K562 (cell line): ENCODE measurements around the gene ALK. TPM values are rescaled to one million over a fixed set of nuclear protein-coding genes. Genes with fewer than 3 reads are reported as not detected.

Source experiments
- ATAC-seq: fragments of 200-7000 bp; cut with Tn5 transposase; 3 replicates; pipeline ENCODE4 v1.9.1; 2020; ENCODE audit warnings: moderate library complexity
- BruUV-seq: library from RNA; stranded (reverse); fragments of 400-500 nt; replicated peaks from 2 replicates; lab custom pipeline; 2021; lab: Mats Ljungman, UMichigan
- CTCF ChIA-PET: fragments of 300-600 bp; formaldehyde crosslinking; extraction: SDS; loops from one replicate; lab custom pipeline; 2021; ENCODE audit warnings: low intra/inter-chr PET ratio; lab: Yijun Ruan, JAX
- POLR2A ChIA-PET: fragments of 300-600, 350-650 bp; sonication (Branson Sonifier 250); formaldehyde crosslinking; extraction: SDS; loops from one replicate; lab custom pipeline; 2021; ENCODE audit warnings: antibody characterized with exemption, inconsistent platforms; lab: Yijun Ruan, JAX
- DNase-seq, 4 experiments: peaks; one replicate each; pipeline versions ENCODE4 v3.0.0 to v3.0.0-alpha.2; 2011 to 2018; ENCODE audit warnings: low spot score in 3 of 4, mixed read lengths in 3 of 4; ENCODE audit errors: extremely low read depth in 1 of 4
- FAIRE-seq: peaks from 2 replicates; lab custom pipeline; 2011; peaks lifted over from hg19 to GRCh38; lab: Jason Lieb, UNC
- H2AFZ ChIP-seq: 2 replicates; pipeline ENCODE4 v1.6.0; 2011; ENCODE audit warnings: low read depth, low read length, control low read depth, inconsistent platforms
- H3K27ac ChIP-seq: fragments of 200-600 bp; 3 replicates; pipeline ENCODE4 v1.8.0; 2011; ENCODE audit warnings: low read depth, mild to moderate bottlenecking, control low read depth, inconsistent platforms, low read length, moderate library complexity, mixed read lengths; ENCODE audit errors: extremely low read depth
- H3K27me3 ChIP-seq, 2 experiments: fragments of 300-600 bp in 1 of 2; 2 replicates in 1 of 2; 3 replicates in 1 of 2; pipeline versions ENCODE4 v1.6.0 to v1.8.0; 2011; ENCODE audit warnings: inconsistent platforms in 2 of 2, low read length in 2 of 2, mild to moderate bottlenecking in 1 of 2, mixed read lengths in 1 of 2, moderate library complexity in 1 of 2; ENCODE audit not compliant: control insufficient read depth in 2 of 2, insufficient read depth in 2 of 2
- H3K36me3 ChIP-seq: fragments of 300-600 bp; 3 replicates; pipeline ENCODE4 v1.8.0; 2011; ENCODE audit warnings: mild to moderate bottlenecking, low read length, inconsistent platforms; ENCODE audit not compliant: control insufficient read depth, insufficient read depth
- H3K4me1 ChIP-seq, 2 experiments: fragments of 200-600 bp in 1 of 2; replicated peaks in 1 of 2; 2 replicates in 1 of 2; 3 replicates in 1 of 2; pipeline versions ENCODE4 v1.5.1 to v1.8.0; 2011; ENCODE audit warnings: inconsistent platforms in 2 of 2, low read length in 2 of 2, mild to moderate bottlenecking in 1 of 2, mixed read lengths in 1 of 2, moderate library complexity in 1 of 2; ENCODE audit not compliant: control insufficient read depth in 2 of 2, insufficient read depth in 2 of 2
- H3K4me2 ChIP-seq: 2 replicates; pipeline ENCODE4 v1.6.1; 2011; ENCODE audit warnings: low read length, control low read depth, inconsistent platforms, mixed read lengths; ENCODE audit not compliant: insufficient read depth
- H3K4me3 ChIP-seq: fragments of 200-600 bp; sonication (generic), shearing (Covaris generic); 2 replicates; pipeline ENCODE4 v1.5.1; 2016; ENCODE audit warnings: control low read depth, inconsistent platforms
- H3K79me2 ChIP-seq: fragments of 200-600 bp; 3 replicates; pipeline ENCODE4 v1.8.0; 2011; ENCODE audit warnings: low read length, inconsistent platforms; ENCODE audit not compliant: control insufficient read depth, insufficient read depth
- H3K9ac ChIP-seq, 2 experiments: 2 replicates each; pipeline versions ENCODE4 v1.6.0 to v1.6.1; 2011; ENCODE audit warnings: low read depth in 2 of 2, low read length in 2 of 2, control low read depth in 1 of 2, inconsistent platforms in 1 of 2, mild to moderate bottlenecking in 1 of 2, mixed read lengths in 1 of 2; ENCODE audit not compliant: insufficient read depth in 1 of 2
- H3K9me1 ChIP-seq: one replicate; pipeline ENCODE4 v1.6.0; 2011; ENCODE audit warnings: inconsistent platforms, mild to moderate bottlenecking, low read length, moderate library complexity; ENCODE audit not compliant: control insufficient read depth, insufficient read depth
- H3K9me3 ChIP-seq: replicated peaks from 2 replicates; pipeline ENCODE4 v1.5.1; 2011; ENCODE audit warnings: low read depth, low read length, inconsistent platforms; ENCODE audit not compliant: control insufficient read depth, insufficient read depth
- H4K20me1 ChIP-seq: replicated peaks from 2 replicates; pipeline ENCODE4 v1.6.1; 2011; ENCODE audit warnings: low read length, inconsistent platforms, mixed read lengths; ENCODE audit not compliant: control insufficient read depth, insufficient read depth
- ARHGAP35 ChIP-seq: fragments of 450-650 bp; IDR thresholded peaks from 2 replicates; pipeline ENCODE4 v1.6.1; 2018; ENCODE audit not compliant: partially characterized antibody
- CBX2 ChIP-seq: fragments of 200-600 bp; sonication (generic); IDR thresholded peaks from one replicate; pipeline ENCODE4 v1.6.1; 2012; ENCODE audit warnings: mild to moderate bottlenecking, low read length, inconsistent platforms; ENCODE audit not compliant: insufficient read depth, poor library complexity, severe bottlenecking
- E2F3 ChIP-seq: fragments of 250-450 bp; sonication (Bioruptor Pico); IDR thresholded peaks from 2 replicates; pipeline ENCODE4 v1.4.0; 2020; ENCODE audit warnings: mild to moderate bottlenecking
- MAFG ChIP-seq: fragments of 450-650 bp; conservative IDR thresholded peaks from 2 replicates; pipeline ENCODE4 v1.6.1; 2016; ENCODE audit warnings: missing genetic modification characterization, missing compliant biosample characterization
- MTF1 ChIP-seq: fragments of 250-450 bp; sonication (Bioruptor Pico); IDR thresholded peaks from 2 replicates; pipeline ENCODE4 v1.9.0; 2021; ENCODE audit warnings: moderate library complexity, mild to moderate bottlenecking, inconsistent platforms, borderline replicate concordance
- NBN ChIP-seq: fragments of 450-650 bp; IDR thresholded peaks from 2 replicates; pipeline ENCODE4 v1.6.1; 2016; ENCODE audit warnings: low read depth, mild to moderate bottlenecking
- NFE2 ChIP-seq: IDR thresholded peaks from 2 replicates; pipeline ENCODE4 v1.6.1; 2014; ENCODE audit warnings: antibody characterized with exemption, low read depth
- POLR3A ChIP-seq: IDR thresholded peaks from 2 replicates; pipeline ENCODE4 v1.6.1; 2011; ENCODE audit warnings: borderline replicate concordance, mild to moderate bottlenecking, moderate library complexity; ENCODE audit not compliant: insufficient read length, insufficient read depth; ENCODE audit errors: extremely low read depth
- SMAD2 ChIP-seq: fragments of 150-350 bp; IDR thresholded peaks from 2 replicates; pipeline ENCODE4 v1.6.1; 2014; ENCODE audit warnings: low read depth, mild to moderate bottlenecking, low read length
- TBP ChIP-seq: optimal IDR thresholded peaks from 2 replicates; pipeline ENCODE3; 2011; ENCODE audit warnings: low read depth, low read length, improper control_type of control experiment
- ZFPM2 ChIP-seq: fragments of 250-450 bp; sonication (Bioruptor Pico); IDR thresholded peaks from 2 replicates; pipeline ENCODE4 v1.5.1; 2022; ENCODE audit warnings: mild to moderate bottlenecking
- ZNF561 ChIP-seq: fragments of 450-650 bp; formaldehyde crosslinking; conservative IDR thresholded peaks from 2 replicates; pipeline ENCODE4 v1.4.0; 2020; ENCODE audit warnings: mild to moderate bottlenecking, moderate library complexity
- ZNF830 ChIP-seq: fragments of 250-450 bp; sonication (Bioruptor Pico); IDR thresholded peaks from 2 replicates; pipeline ENCODE4 v1.5.0; 2021; ENCODE audit warnings: mild to moderate bottlenecking
- WGBS: fragments of 100-300 bp; shearing (Covaris generic); methylation state at CpG from one replicate; pipeline ENCODE4 v1.1.6; 2016; ENCODE audit warnings: low coverage, mixed read lengths; ENCODE audit not compliant: insufficient coverage; ENCODE audit errors: missing lambda C conversion rate; 5-methylcytosine and 5-hydroxymethylcytosine counted together
- in situ Hi-C: fragments of 300-500 bp; cut with MboI; formaldehyde crosslinking; loops from 4 replicates; pipeline ENCODE4 v1.15.0; 2018; ENCODE audit warnings: inconsistent platforms, mixed read lengths
- intact Hi-C: fragments of 100-400 bp; cut with micrococcal nuclease; formaldehyde crosslinking; loops from 2 replicates; pipeline ENCODE4 v1.14.2; 2022
- polyA plus RNA-seq, 8 experiments: library from polyadenylated mRNA; depleted of rRNA in 4 of 8; stranded (reverse) in 5 of 8; unstranded in 3 of 8; fragments of >200 nt; fragmentation: Nextera tagmentation in 2 of 8; fragmentation: Illumina TruSeq in 1 of 8; extraction: Ambion mirVana in 2 of 8; extraction: Trizol in 1 of 8; gene quantifications; 2 replicates each; pipeline versions ENCODE4 v1.2.1 to v1.2.3, GENCODE V29; 2011 to 2014; ENCODE audit warnings: inconsistent platforms in 1 of 8, missing spikeins in 1 of 8
- total RNA-seq, 7 experiments: library from RNA; depleted of rRNA in 6 of 7; stranded (reverse); fragments of >200 nt in 6 of 7; fragmentation: Illumina TruSeq in 2 of 7; extraction: Trizol in 2 of 7; gene quantifications; 2 replicates each; pipeline versions ENCODE4 v1.2.1 to v1.2.3, GENCODE V29; 2011 to 2021; ENCODE audit warnings: low replicate concordance in 1 of 7
- TF ChIP-seq, protein P1 (sequence below): fragments of 250-450 bp; sonication (Bioruptor Pico); IDR thresholded peaks from 2 replicates; pipeline ENCODE4 v1.4.0; 2020; ENCODE audit warnings: mild to moderate bottlenecking, moderate library complexity
- TF ChIP-seq, protein P2 (sequence below): fragments of 250-450 bp; sonication (Bioruptor Pico); IDR thresholded peaks from 2 replicates; pipeline ENCODE4 v1.8.0; 2022; ENCODE audit warnings: moderate library complexity, mild to moderate bottlenecking, inconsistent platforms
- TF ChIP-seq, protein P3 (sequence below): sonication (generic); formaldehyde crosslinking; IDR thresholded peaks from 2 replicates; pipeline ENCODE4 v1.8.0; 2022; ENCODE audit warnings: mild to moderate bottlenecking, low read depth, missing genetic modification reagents
- TF ChIP-seq, protein P4 (sequence below), 2 experiments: fragments of 450-650 bp in 1 of 2; sonication (generic) in 1 of 2; formaldehyde crosslinking; conservative IDR thresholded peaks; 2 replicates each; pipeline versions ENCODE4 v1.4.0 to v1.8.1; 2020 to 2022; ENCODE audit warnings: mild to moderate bottlenecking in 1 of 2, missing genetic modification reagents in 1 of 2

Gene ALK
- total and polyA plus RNA-seq, 9 of the 15 experiments (the other 6 are each of a cell fraction or from before 2014, with no cell fraction given): not detected

DNA sequence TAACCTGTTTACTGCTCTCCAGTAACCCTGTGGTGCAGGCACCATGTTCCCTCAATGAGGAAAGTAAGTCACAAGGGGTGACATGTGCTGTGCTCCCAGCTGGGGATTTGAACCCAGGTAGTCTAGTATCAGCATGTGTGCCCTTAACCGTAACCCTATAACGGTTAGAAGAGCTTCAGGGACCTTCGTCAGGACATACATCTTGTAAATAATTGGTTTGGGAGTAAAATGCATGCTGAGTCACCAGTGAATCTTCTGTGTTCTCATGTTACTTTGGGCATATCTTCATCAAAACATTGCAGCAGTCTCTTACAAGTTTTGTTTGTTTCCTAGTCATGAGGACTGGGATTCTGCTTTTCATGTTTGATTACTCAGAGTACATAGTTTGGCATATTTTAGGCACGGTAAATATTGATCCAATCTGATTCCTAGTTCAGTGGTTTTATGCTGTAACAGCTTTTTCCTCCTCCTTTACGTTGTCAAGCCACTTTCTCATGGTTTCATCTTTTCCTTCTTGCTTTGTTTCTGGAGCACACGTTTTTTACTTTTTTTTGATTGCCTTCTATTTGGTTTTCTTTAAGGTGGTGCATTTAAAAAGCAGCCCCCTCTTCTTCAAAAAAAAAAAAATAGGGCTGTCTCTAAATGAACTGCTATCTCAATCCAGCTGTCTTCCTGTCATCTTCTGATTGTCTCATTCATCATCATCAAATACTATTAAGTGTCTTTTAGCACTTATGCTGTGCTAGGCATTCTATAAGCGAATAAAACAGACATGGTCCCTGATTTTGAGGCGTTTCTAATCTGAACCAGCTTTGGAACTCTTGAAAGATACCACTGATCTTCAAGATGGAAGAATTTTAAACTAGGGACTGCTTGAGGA, 755.8 kb downstream of the ALK start:
- FAIRE-seq (no peak), ATAC-seq (no peak; the same call in 2 of the 3 replicates), DNase-seq (peak in 1 of 4 experiments; percentile 4)
- Histone ChIP-seq H3K36me3 (no peaks in the 10 kb centered on the region), H4K20me1 (no peaks in the 10 kb centered on the region), H3K9ac (no peak overlapping the region), H3K4me1 (no peaks in the 10 kb centered on the region; a peak in 1 of 5 replicates), H2AFZ (no peak overlapping the region; the same call in 1 of the 2 replicates), H3K27ac (no peak overlapping the region), H3K4me3 (no peak overlapping the region), H3K4me2 (no peak overlapping the region), H3K27me3 (no peaks in the 10 kb centered on the region), H3K79me2 (no peaks in the 10 kb centered on the region), H3K9me1 (no peaks in the 10 kb centered on the region), H3K9me3 (no peaks in the 10 kb centered on the region)
- WGBS: 0% methylated on average over 8 of the region's 8 CpGs
- ChIA-PET CTCF (interaction anchor here (0.6 kb wide), 1 partner anchor 14 kb away, joined by 3 read pairs; no protein-coding TSS in a partner anchor), POLR2A (interaction anchor here (0.7 to 1.3 kb wide), 2 partner anchors 37 to 48 kb away, joined by 3 to 4 read pairs; no protein-coding TSS in a partner anchor)
- intact Hi-C loops (no loop called here), in situ Hi-C loops (no loop called here)
- no TSS peak for BruUV-seq
- TF ChIP-seq POLR3A: peak; percentile 63
- TF ChIP-seq, protein P1, sequence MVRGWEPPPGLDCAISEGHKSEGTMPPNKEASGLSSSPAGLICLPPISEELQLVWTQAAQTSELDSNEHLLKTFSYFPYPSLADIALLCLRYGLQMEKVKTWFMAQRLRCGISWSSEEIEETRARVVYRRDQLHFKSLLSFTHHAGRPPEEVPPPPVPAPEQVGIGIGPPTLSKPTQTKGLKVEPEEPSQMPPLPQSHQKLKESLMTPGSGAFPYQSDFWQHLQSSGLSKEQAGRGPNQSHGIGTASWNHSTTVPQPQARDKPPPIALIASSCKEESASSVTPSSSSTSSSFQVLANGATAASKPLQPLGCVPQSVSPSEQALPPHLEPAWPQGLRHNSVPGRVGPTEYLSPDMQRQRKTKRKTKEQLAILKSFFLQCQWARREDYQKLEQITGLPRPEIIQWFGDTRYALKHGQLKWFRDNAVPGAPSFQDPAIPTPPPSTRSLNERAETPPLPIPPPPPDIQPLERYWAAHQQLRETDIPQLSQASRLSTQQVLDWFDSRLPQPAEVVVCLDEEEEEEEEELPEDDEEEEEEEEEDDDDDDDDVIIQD: no peak
- no peak for TF ChIP-seq CBX2
- TF ChIP-seq ZFPM2 (CRISPR knock-in tag): no peak
- TF ChIP-seq MAFG (tag): peak; percentile 40
- no peak for TF ChIP-seq ZNF830 (CRISPR knock-in tag)
- no peak for TF ChIP-seq ZNF561 (CRISPR knock-in tag)
- no peak for TF ChIP-seq ARHGAP35
- TF ChIP-seq NBN: no peak
- TF ChIP-seq SMAD2: no peak
- no peak for TF ChIP-seq MTF1
- TF ChIP-seq, protein P2, sequence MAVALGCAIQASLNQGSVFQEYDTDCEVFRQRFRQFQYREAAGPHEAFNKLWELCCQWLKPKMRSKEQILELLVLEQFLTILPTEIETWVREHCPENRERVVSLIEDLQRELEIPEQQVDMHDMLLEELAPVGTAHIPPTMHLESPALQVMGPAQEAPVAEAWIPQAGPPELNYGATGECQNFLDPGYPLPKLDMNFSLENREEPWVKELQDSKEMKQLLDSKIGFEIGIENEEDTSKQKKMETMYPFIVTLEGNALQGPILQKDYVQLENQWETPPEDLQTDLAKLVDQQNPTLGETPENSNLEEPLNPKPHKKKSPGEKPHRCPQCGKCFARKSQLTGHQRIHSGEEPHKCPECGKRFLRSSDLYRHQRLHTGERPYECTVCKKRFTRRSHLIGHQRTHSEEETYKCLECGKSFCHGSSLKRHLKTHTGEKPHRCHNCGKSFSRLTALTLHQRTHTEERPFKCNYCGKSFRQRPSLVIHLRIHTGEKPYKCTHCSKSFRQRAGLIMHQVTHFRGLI (CRISPR knock-in tag): no peak
- TF ChIP-seq TBP: peak; percentile 63
- peak; percentile 52 for TF ChIP-seq NFE2
- no peak for TF ChIP-seq E2F3 (CRISPR knock-in tag)
- TF ChIP-seq, protein P3, sequence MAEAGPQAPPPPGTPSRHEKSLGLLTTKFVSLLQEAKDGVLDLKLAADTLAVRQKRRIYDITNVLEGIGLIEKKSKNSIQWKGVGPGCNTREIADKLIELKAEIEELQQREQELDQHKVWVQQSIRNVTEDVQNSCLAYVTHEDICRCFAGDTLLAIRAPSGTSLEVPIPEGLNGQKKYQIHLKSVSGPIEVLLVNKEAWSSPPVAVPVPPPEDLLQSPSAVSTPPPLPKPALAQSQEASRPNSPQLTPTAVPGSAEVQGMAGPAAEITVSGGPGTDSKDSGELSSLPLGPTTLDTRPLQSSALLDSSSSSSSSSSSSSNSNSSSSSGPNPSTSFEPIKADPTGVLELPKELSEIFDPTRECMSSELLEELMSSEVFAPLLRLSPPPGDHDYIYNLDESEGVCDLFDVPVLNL (CRISPR knock-in tag): no peak
- TF ChIP-seq, protein P4, sequence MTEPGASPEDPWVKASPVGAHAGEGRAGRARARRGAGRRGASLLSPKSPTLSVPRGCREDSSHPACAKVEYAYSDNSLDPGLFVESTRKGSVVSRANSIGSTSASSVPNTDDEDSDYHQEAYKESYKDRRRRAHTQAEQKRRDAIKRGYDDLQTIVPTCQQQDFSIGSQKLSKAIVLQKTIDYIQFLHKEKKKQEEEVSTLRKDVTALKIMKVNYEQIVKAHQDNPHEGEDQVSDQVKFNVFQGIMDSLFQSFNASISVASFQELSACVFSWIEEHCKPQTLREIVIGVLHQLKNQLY (CRISPR knock-in tag; conservative IDR thresholded peaks at IDR 0.05): no peak
